ENCODE data around the gene CASP10. TPM values are rescaled to one million over a fixed set of nuclear protein-coding genes. Genes with fewer than 3 reads are reported as not detected.
A peak's percentile ranks its signal among the peaks of the same experiment; 100 is the strongest.
"Not testable (repeated sequence)": the region's sequence is repeated elsewhere in the genome, so short reads cannot be mapped to it uniquely, and the experiment has no call there.

Gene CASP10
- total RNA-seq, 2 experiments from 2014 or later: 18.3 to 22.6 TPM

- Mint-ChIP-seq H3K27ac (peak overlapping the region; percentile 87), H3K4me1 (ENCODE audit: low read depth) (peaks cover 45% of the 10 kb centered on the region), H3K36me3 (ENCODE audit: low read depth) (peaks cover 56% of the 10 kb centered on the region), H3K4me3 (peak overlapping the region; percentile 91), H3K27me3 (no peaks in the 10 kb centered on the region), H3K9me3 (peaks cover 2% of the 10 kb centered on the region)
- TF ChIP-seq CTCF (IDR thresholded peaks at IDR 0.05): peak; percentile 87
- DNase-seq (peak; percentile 64), ATAC-seq (peak; percentile 7)
- ChIA-PET CTCF (interaction anchor here (0.7 to 2.5 kb wide), 29 partner anchors 10 to 523 kb away, joined by 3 to 44 read pairs (median 4); partner anchors contain the start of genes CASP10, CASP8 and FLACC1), POLR2A (interaction anchor here (0.7 to 1.8 kb wide), 4 partner anchors 21 to 129 kb away, joined by 3 to 7 read pairs (median 4); partner anchors contain the start of gene CASP8)
- intact Hi-C loops (cut with micrococcal nuclease): loop anchor here (1.0 kb wide), 1 partner anchor 128 kb away; no protein-coding TSS in a partner anchor
These were observed 53.2 kb downstream of the CASP10 start for GRCh38 chr2:201235860-201236811.

- Mint-ChIP-seq H3K9me3 (peaks cover 8% of the 10 kb centered on the region), H3K4me3 (no peak overlapping the region), H3K4me1 (ENCODE audit: low read depth) (peaks cover 40% of the 10 kb centered on the region), H3K36me3 (ENCODE audit: low read depth) (peaks cover 68% of the 10 kb centered on the region), H3K27me3 (no peaks in the 10 kb centered on the region), H3K27ac (peak overlapping the region; percentile 70)
- TF ChIP-seq CTCF (IDR thresholded peaks at IDR 0.05): no peak
- intact Hi-C loops (cut with micrococcal nuclease): no loop called here
- DNase-seq (no peak), ATAC-seq (no peak)
- ChIA-PET POLR2A (interaction anchor here (0.9 to 1.8 kb wide), 3 partner anchors 28 to 177 kb away, joined by 3 to 7 read pairs (median 3); no protein-coding TSS in a partner anchor), CTCF (interaction anchor here (0.7 to 2.5 kb wide), 14 partner anchors 9 to 160 kb away, joined by 3 to 44 read pairs (median 3); partner anchors contain the start of genes CASP10 and CASP8)
These were observed 54.7 kb downstream of the CASP10 start for GRCh38 chr2:201237486-201238123.

GRCh38 chr2:201239167-201239935 lies 56.4 kb downstream of the CASP10 start:
- intact Hi-C loops (cut with micrococcal nuclease); DNase-seq; H3K9me3 Mint-ChIP-seq; H3K4me3 Mint-ChIP-seq; CTCF ChIA-PET; H3K27me3 Mint-ChIP-seq; ATAC-seq: not testable (repeated sequence)
- POLR2A ChIA-PET: interaction anchor here (0.7 kb wide), 1 partner anchor 21 kb away, joined by 4 read pairs; the partner anchor contains the start of gene CASP8
- peak overlapping the region; percentile 47 for H3K27ac Mint-ChIP-seq
- H3K4me1 Mint-ChIP-seq (ENCODE audit: low read depth): peaks cover 37% of the 10 kb centered on the region
- peaks cover 62% of the 10 kb centered on the region for H3K36me3 Mint-ChIP-seq (ENCODE audit: low read depth)

GRCh38 chr2:201242571-201243277 lies 59.8 kb downstream of the CASP10 start:
- CTCF ChIA-PET: interaction anchor here (1.0 to 1.8 kb wide), 4 partner anchors 10 to 121 kb away, joined by 4 to 11 read pairs (median 6); partner anchors contain the start of gene CASP8
- POLR2A ChIA-PET: interaction anchor here (1.0 to 1.3 kb wide), 3 partner anchors 9 to 118 kb away, joined by 3 to 4 read pairs (median 4); no protein-coding TSS in a partner anchor
- peaks cover 8% of the 10 kb centered on the region for H3K9me3 Mint-ChIP-seq
- peaks cover 38% of the 10 kb centered on the region for H3K4me1 Mint-ChIP-seq (ENCODE audit: low read depth)
- TF ChIP-seq CTCF (IDR thresholded peaks at IDR 0.05): no peak
- peaks cover 45% of the 10 kb centered on the region for H3K36me3 Mint-ChIP-seq (ENCODE audit: low read depth)
- intact Hi-C loops (cut with micrococcal nuclease): no loop called here
- H3K27me3 Mint-ChIP-seq: no peaks in the 10 kb centered on the region
- H3K27ac Mint-ChIP-seq: no peak overlapping the region
- no peak overlapping the region for H3K4me3 Mint-ChIP-seq
- no peak for ATAC-seq
- DNase-seq: no peak
